DMS53 (cell line): Measurements from ENCODE around the gene SLC15A4.
A peak's percentile ranks its signal among the peaks of the same experiment; 100 is the strongest.

Source experiments
- DNase-seq: peaks from one replicate; lab custom pipeline; 2025; lab: John Stamatoyannopoulos, UW

The SLC15A4 gene

GRCh38 chr12:128794661-128795529, 28.9 kb downstream of the SLC15A4 start:
- DNase-seq: no peak

GRCh38 chr12:128793701-128794100, 30.1 kb downstream of the SLC15A4 start:
- DNase-seq: no peak

GRCh38 chr12:128792881-128793280, 30.9 kb downstream of the SLC15A4 start:
- no peak for DNase-seq

GRCh38 chr12:128792398-128792797, 31.4 kb downstream of the SLC15A4 start:
- no peak for DNase-seq

- DNase-seq: no peak
Measured at GRCh38 chr12:128791395-128792322, 32.1 kb downstream of the SLC15A4 start.

GRCh38 chr12:128790653-128791373, 32.9 kb downstream of the SLC15A4 start:
- no peak for DNase-seq

- DNase-seq: no peak
Measured at GRCh38 chr12:128790221-128790620, 33.5 kb downstream of the SLC15A4 start.

- DNase-seq: no peak
Measured at GRCh38 chr12:128789356-128789929, 34.3 kb downstream of the SLC15A4 start.

GRCh38 chr12:128787827-128788226, 35.9 kb downstream of the SLC15A4 start:
- DNase-seq: no peak

- no peak for DNase-seq
Measured at GRCh38 chr12:128786741-128787391, 36.9 kb downstream of the SLC15A4 start.

- no peak for DNase-seq
Measured at GRCh38 chr12:128784030-128784760, 39.6 kb downstream of the SLC15A4 start.

- DNase-seq: peak; percentile 10
Measured at GRCh38 chr12:128783129-128783574, 40.6 kb downstream of the SLC15A4 start.

- DNase-seq: no peak
Measured at GRCh38 chr12:128779901-128780300, 43.9 kb downstream of the SLC15A4 start.

- DNase-seq: no peak
Measured at GRCh38 chr12:128772249-128772648, 51.5 kb downstream of the SLC15A4 start.

- DNase-seq: no peak
Measured at GRCh38 chr12:128771681-128772080, 52.1 kb downstream of the SLC15A4 start.

GRCh38 chr12:128767518-128767917, 56.2 kb downstream of the SLC15A4 start:
- no peak for DNase-seq

- no peak for DNase-seq
Measured at GRCh38 chr12:128766738-128767501, 56.8 kb downstream of the SLC15A4 start.

- DNase-seq: no peak
Measured at GRCh38 chr12:128763395-128763794, 60.4 kb downstream of the SLC15A4 start.

GRCh38 chr12:128761379-128761790, 62.4 kb downstream of the SLC15A4 start:
- DNase-seq: no peak

GRCh38 chr12:128755566-128755965, 68.2 kb downstream of the SLC15A4 start:
- DNase-seq: no peak
